Inflammatory macrophage treated with lipopolysaccharide for 1 hour (primary cell): ENCODE results near the gene ARRDC4.

Experiments
- DNase-seq, 2 donors: peaks; one replicate each; pipeline ENCODE4 v3.0.0-alpha.2; 2020 to 2022

ARRDC4 gene

GRCh38 chr15:98000249-98001203, 40.0 kb downstream of the ARRDC4 start:
- no peak for DNase-seq

- no peak for DNase-seq
These were observed 41.2 kb downstream of the ARRDC4 start for GRCh38 chr15:98001663-98002194.

- no peak for DNase-seq
These were observed 41.9 kb downstream of the ARRDC4 start for GRCh38 chr15:98002419-98002818.

- no peak for DNase-seq
These were observed 42.4 kb downstream of the ARRDC4 start for GRCh38 chr15:98002866-98003265.

- DNase-seq: no peak
These were observed 43.0 kb downstream of the ARRDC4 start for GRCh38 chr15:98003518-98003917.

- DNase-seq: peak; percentile 28 to 78
These were observed 43.5 kb downstream of the ARRDC4 start for GRCh38 chr15:98003996-98004395.

GRCh38 chr15:98005659-98006058, 45.2 kb downstream of the ARRDC4 start:
- DNase-seq: no peak

GRCh38 chr15:98009169-98009568, 48.7 kb downstream of the ARRDC4 start:
- DNase-seq: no peak

GRCh38 chr15:98009971-98010370, 49.5 kb downstream of the ARRDC4 start:
- no peak for DNase-seq

- DNase-seq: no peak
These were observed 51.9 kb downstream of the ARRDC4 start for GRCh38 chr15:98012354-98012753.

- DNase-seq: no peak
These were observed 53.1 kb downstream of the ARRDC4 start for GRCh38 chr15:98013631-98014030.

GRCh38 chr15:98017150-98017964, 56.9 kb downstream of the ARRDC4 start:
- no peak for DNase-seq

GRCh38 chr15:98018761-98019351, 58.4 kb downstream of the ARRDC4 start:
- DNase-seq: no peak
